ENCODE data around the gene RUNX2.

The RUNX2 gene

DNA sequence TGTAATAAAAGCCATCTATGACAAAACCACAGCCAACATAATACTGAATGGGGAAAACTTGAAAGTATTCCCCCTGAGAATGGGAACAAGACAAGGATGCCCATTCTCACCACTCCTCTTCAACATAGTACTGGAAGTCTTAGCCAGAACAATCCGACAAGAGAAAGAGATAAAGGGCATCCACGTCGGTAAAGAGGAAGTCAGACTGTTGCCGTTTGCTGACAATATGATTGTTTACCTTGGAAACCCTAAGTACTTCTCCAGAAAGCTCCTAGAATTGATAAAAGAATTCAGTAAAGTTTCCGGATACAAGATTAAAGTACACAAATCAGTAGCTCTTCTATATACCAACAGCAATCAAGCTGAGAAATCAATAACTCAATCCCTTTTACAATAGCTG, 14.0 kb upstream of the RUNX2 start:
- no peak for DNase-seq (ENCODE audit: low read depth)
- no peak overlapping the region for H3K4me3 ChIP-seq (ENCODE audit: control insufficient read depth, low read depth, low read length)
- TF ChIP-seq, protein P1, sequence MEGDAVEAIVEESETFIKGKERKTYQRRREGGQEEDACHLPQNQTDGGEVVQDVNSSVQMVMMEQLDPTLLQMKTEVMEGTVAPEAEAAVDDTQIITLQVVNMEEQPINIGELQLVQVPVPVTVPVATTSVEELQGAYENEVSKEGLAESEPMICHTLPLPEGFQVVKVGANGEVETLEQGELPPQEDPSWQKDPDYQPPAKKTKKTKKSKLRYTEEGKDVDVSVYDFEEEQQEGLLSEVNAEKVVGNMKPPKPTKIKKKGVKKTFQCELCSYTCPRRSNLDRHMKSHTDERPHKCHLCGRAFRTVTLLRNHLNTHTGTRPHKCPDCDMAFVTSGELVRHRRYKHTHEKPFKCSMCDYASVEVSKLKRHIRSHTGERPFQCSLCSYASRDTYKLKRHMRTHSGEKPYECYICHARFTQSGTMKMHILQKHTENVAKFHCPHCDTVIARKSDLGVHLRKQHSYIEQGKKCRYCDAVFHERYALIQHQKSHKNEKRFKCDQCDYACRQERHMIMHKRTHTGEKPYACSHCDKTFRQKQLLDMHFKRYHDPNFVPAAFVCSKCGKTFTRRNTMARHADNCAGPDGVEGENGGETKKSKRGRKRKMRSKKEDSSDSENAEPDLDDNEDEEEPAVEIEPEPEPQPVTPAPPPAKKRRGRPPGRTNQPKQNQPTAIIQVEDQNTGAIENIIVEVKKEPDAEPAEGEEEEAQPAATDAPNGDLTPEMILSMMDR (conservative IDR thresholded peaks at IDR 0.05; ENCODE audit: control insufficient read depth, insufficient read depth, low read depth, low read length), result no peak

- no peak for DNase-seq (ENCODE audit: low read depth)
- TF ChIP-seq, protein P1 (conservative IDR thresholded peaks at IDR 0.05; ENCODE audit: control insufficient read depth, insufficient read depth, low read depth, low read length), result no peak
- H3K4me3 ChIP-seq (ENCODE audit: control insufficient read depth, low read depth, low read length), result no peak overlapping the region
These were observed 7.8 kb upstream of the RUNX2 start for GRCh38 chr6:45320349-45320748.

GRCh38 chr6:45323656-45324224, 4.4 kb upstream of the RUNX2 start:
- no peak for DNase-seq (ENCODE audit: low read depth)
- TF ChIP-seq, protein P1 (conservative IDR thresholded peaks at IDR 0.05; ENCODE audit: control insufficient read depth, insufficient read depth, low read depth, low read length), result no peak
- H3K4me3 ChIP-seq (ENCODE audit: control insufficient read depth, low read depth, low read length), result no peak overlapping the region

- TF ChIP-seq, protein P1 (conservative IDR thresholded peaks at IDR 0.05; ENCODE audit: control insufficient read depth, insufficient read depth, low read depth, low read length), result no peak
- no peak overlapping the region for H3K4me3 ChIP-seq (ENCODE audit: control insufficient read depth, low read depth, low read length)
- no peak for DNase-seq (ENCODE audit: low read depth)
These were observed 1.3 kb upstream of the RUNX2 start for GRCh38 chr6:45326698-45327417.

DNA sequence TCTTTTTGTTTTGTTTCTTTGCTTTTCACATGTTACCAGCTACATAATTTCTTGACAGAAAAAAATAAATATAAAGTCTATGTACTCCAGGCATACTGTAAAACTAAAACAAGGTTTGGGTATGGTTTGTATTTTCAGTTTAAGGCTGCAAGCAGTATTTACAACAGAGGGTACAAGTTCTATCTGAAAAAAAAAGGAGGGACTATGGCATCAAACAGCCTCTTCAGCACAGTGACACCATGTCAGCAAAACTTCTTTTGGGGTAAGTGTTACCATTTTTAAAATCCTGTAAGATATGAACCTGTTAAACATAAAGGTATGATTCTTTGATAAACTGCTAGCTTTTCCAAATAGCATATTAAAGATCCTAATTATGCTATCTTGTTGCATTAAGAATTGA, 393 bp downstream of the RUNX2 start:
- DNase-seq (ENCODE audit: low read depth), result no peak
- H3K4me3 ChIP-seq (ENCODE audit: control insufficient read depth, low read depth, low read length), result peak overlapping the region; percentile 46
- TF ChIP-seq, protein P1 (conservative IDR thresholded peaks at IDR 0.05; ENCODE audit: control insufficient read depth, insufficient read depth, low read depth, low read length), result no peak

DNA sequence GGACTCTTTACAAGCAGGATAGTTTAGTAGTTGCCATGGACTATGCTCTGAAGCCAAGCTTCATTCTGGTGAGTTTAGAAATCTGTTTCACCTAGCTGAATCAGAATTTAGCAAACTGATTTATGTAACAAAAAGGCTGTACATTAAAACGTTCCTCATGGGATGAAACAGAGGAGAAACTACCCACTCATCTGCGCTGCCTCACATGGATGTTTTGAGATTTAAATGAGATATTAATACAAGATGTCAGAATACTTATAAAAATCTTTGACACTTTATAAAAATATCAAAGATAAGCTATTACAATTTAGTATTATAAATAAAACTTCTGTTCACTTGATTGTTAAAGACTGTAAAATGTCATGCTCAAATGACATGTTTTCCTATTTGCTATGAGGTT, 16.8 kb downstream of the RUNX2 start:
- TF ChIP-seq, protein P1 (conservative IDR thresholded peaks at IDR 0.05; ENCODE audit: control insufficient read depth, insufficient read depth, low read depth, low read length), result no peak
- DNase-seq (ENCODE audit: low read depth), result no peak
- H3K4me3 ChIP-seq (ENCODE audit: control insufficient read depth, low read depth, low read length), result no peak overlapping the region
